HG03135 (cell line): ENCODE measurements around the gene RAI1.

Experiments used
- ATAC-seq: cut with Tn5 transposase; IDR thresholded peaks from one replicate; pipeline ENCODE4 v1.9.1; 2021; ENCODE audit warnings: mild to moderate bottlenecking, moderate library complexity; ENCODE audit not compliant: unreplicated experiment

RAI1 gene

GRCh38 chr17:17763734-17764133 is 82.5 kb downstream of the RAI1 start:
- no peak for ATAC-seq

- no peak for ATAC-seq
Measured at GRCh38 chr17:17765359-17766076, 84.3 kb downstream of the RAI1 start.

- ATAC-seq = no peak
Measured at GRCh38 chr17:17766077-17766743, 85.0 kb downstream of the RAI1 start.

GRCh38 chr17:17766744-17767120 is 85.5 kb downstream of the RAI1 start:
- no peak for ATAC-seq

GRCh38 chr17:17767154-17767869 is 86.1 kb downstream of the RAI1 start:
- no peak for ATAC-seq

GRCh38 chr17:17767887-17768418 is 86.7 kb downstream of the RAI1 start:
- no peak for ATAC-seq

GRCh38 chr17:17768424-17769088 is 87.3 kb downstream of the RAI1 start:
- ATAC-seq = no peak

- no peak for ATAC-seq
Measured at GRCh38 chr17:17769869-17770631, 88.8 kb downstream of the RAI1 start.

- no peak for ATAC-seq
Measured at GRCh38 chr17:17770632-17771044, 89.4 kb downstream of the RAI1 start.

- no peak for ATAC-seq
Measured at GRCh38 chr17:17771498-17772201, 90.4 kb downstream of the RAI1 start.

- ATAC-seq = no peak
Measured at GRCh38 chr17:17772231-17772630, 91.0 kb downstream of the RAI1 start.

GRCh38 chr17:17774009-17774881 is 93.0 kb downstream of the RAI1 start:
- ATAC-seq = no peak

- ATAC-seq = no peak
Measured at GRCh38 chr17:17776889-17777288, 95.6 kb downstream of the RAI1 start.

GRCh38 chr17:17778308-17779014 is 97.2 kb downstream of the RAI1 start:
- ATAC-seq = no peak

GRCh38 chr17:17779015-17779611 is 97.9 kb downstream of the RAI1 start:
- ATAC-seq = no peak

GRCh38 chr17:17780922-17781590 is 99.8 kb downstream of the RAI1 start:
- no peak for ATAC-seq
